PC-9 (cell line): Measurements from ENCODE around the gene SEMA5A. TPM values are rescaled to one million over a fixed set of nuclear protein-coding genes. Genes with fewer than 3 reads are reported as not detected.

Experiments
- BruUV-seq: library from RNA; stranded (reverse); fragments of 400-500 nt; replicated peaks from 2 replicates; lab custom pipeline; 2021; lab: Mats Ljungman, UMichigan
- CTCF ChIA-PET: fragments of 300-600 bp; sonication (Branson Sonifier 250); formaldehyde crosslinking; loops from one replicate; lab custom pipeline; 2022; ENCODE audit warnings: antibody characterized with exemption; lab: Charles Lee
- POLR2A ChIA-PET: fragments of 300-600 bp; sonication (Branson Sonifier 250); formaldehyde crosslinking; loops from one replicate; lab custom pipeline; 2022; ENCODE audit warnings: antibody characterized with exemption; ENCODE audit not compliant: unreplicated experiment; lab: Charles Lee
- DNase-seq, 2 experiments: peaks; one replicate each; pipeline versions ENCODE4 v3.0.0 to v3.0.0-alpha.2; 2015 to 2022; ENCODE audit warnings: mixed read lengths in 1 of 2
- H2AFZ ChIP-seq: fragments of 200-600 bp; sonication (generic); 2 replicates; pipeline ENCODE4 v1.8.1; 2017; ENCODE audit warnings: antibody characterized with exemption
- H3F3A ChIP-seq: fragments of 200-600 bp; sonication (generic); 2 replicates; pipeline ENCODE4 v1.8.1; 2017; ENCODE audit warnings: antibody characterized with exemption, mild to moderate bottlenecking, low read depth; ENCODE audit not compliant: insufficient read depth
- H3K27ac ChIP-seq: fragments of 200-600 bp; sonication (generic); 2 replicates; pipeline ENCODE4 v1.6.1; 2016; ENCODE audit warnings: mixed run types
- H3K27me3 ChIP-seq: fragments of 200-600 bp; sonication (generic); 2 replicates; pipeline ENCODE4 v1.6.1; 2016; ENCODE audit warnings: low read depth, mixed run types; ENCODE audit not compliant: insufficient read depth
- H3K36me3 ChIP-seq: fragments of 200-600 bp; sonication (generic); 2 replicates; pipeline ENCODE4 v1.6.1; 2016; ENCODE audit warnings: low read depth, mixed run types
- H3K4me1 ChIP-seq: fragments of 200-600 bp; sonication (generic); replicated peaks from 2 replicates; pipeline ENCODE4 v1.6.1; 2016; ENCODE audit warnings: mixed run types; ENCODE audit not compliant: insufficient read depth
- H3K4me2 ChIP-seq: fragments of 200-600 bp; sonication (generic); 2 replicates; pipeline ENCODE4 v1.6.1; 2017; ENCODE audit warnings: mixed run types
- H3K4me3 ChIP-seq: fragments of 200-600 bp; sonication (generic); 2 replicates; pipeline ENCODE4 v1.6.1; 2016; ENCODE audit warnings: mixed run types
- H3K79me2 ChIP-seq: fragments of 200-600 bp; sonication (generic); 2 replicates; pipeline ENCODE4 v1.6.1; 2017; ENCODE audit warnings: low read depth, mixed run types
- H3K9me2 ChIP-seq: fragments of 200-600 bp; sonication (generic); 2 replicates; pipeline ENCODE4 v1.8.1; 2017; ENCODE audit warnings: mild to moderate bottlenecking; ENCODE audit not compliant: insufficient read depth
- H3K9me3 ChIP-seq: fragments of 200-600 bp; sonication (generic); 2 replicates; pipeline ENCODE4 v1.8.1; 2016; ENCODE audit warnings: low read depth; ENCODE audit not compliant: insufficient read depth
- H4K20me1 ChIP-seq: fragments of 200-600 bp; sonication (generic); 2 replicates; pipeline ENCODE4 v1.8.1; 2017; ENCODE audit not compliant: insufficient read depth
- EZH2 ChIP-seq: fragments of 200-600 bp; sonication (generic); IDR thresholded peaks from 2 replicates; pipeline ENCODE4 v1.8.0; 2017; ENCODE audit warnings: antibody characterized with exemption, low read depth
- intact Hi-C: fragments of 100-400 bp; cut with micrococcal nuclease; formaldehyde crosslinking; loops from one replicate; pipeline ENCODE4 v1.10.0; 2022; ENCODE audit not compliant: unreplicated experiment
- total RNA-seq: library from RNA; stranded (reverse); gene quantifications from 2 replicates; pipeline ENCODE4 v1.2.3, GENCODE V29; 2021
- TF ChIP-seq, protein P1 (sequence below): fragments of 200-600 bp; sonication (generic); conservative IDR thresholded peaks from 2 replicates; pipeline ENCODE4 v1.6.1; 2017; ENCODE audit warnings: mixed run types, antibody characterized with exemption, mild to moderate bottlenecking, moderate library complexity

Gene SEMA5A
- total RNA-seq, 1 experiment from 2014 or later = not detected

DNA sequence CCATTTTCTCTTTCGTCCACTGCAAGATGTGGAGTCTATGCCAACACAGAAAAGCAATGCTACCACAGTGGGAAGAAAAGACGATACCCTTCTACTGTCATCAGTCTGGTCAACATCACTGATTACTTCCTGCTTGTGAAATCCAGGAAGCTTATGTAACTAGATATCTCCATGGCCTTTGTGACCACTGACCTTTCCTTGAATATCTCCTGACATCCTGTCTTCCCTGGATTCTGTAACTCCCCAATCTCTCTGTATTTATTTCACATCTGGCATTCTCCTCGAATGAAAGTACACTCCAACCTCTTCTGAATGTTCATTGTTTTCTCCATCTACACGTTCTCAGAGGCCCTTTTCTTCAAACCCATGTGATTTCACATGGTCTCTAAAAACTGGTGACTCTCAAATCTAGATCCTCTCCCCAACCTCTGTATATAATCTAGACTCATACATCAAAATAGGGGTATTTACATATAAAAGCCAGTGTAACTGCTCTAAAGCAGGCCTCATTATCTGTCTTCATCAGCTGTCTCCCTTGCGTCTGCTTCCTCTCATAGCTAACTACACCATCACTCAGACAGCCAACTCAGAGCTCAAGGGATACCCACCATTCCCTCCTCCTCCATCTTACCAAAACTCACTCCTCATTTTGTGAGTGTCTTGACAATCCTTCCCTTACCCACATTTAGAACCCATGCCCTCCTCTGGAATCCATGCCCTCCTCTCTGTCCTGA, 156.8 kb downstream of the SEMA5A start:
- H3K79me2 ChIP-seq = no peaks in the 10 kb centered on the region
- H3K4me2 ChIP-seq = no peak overlapping the region
- H3K9me3 ChIP-seq = no peaks in the 10 kb centered on the region; the same call in 1 of the 2 replicates
- TF ChIP-seq, protein P1, sequence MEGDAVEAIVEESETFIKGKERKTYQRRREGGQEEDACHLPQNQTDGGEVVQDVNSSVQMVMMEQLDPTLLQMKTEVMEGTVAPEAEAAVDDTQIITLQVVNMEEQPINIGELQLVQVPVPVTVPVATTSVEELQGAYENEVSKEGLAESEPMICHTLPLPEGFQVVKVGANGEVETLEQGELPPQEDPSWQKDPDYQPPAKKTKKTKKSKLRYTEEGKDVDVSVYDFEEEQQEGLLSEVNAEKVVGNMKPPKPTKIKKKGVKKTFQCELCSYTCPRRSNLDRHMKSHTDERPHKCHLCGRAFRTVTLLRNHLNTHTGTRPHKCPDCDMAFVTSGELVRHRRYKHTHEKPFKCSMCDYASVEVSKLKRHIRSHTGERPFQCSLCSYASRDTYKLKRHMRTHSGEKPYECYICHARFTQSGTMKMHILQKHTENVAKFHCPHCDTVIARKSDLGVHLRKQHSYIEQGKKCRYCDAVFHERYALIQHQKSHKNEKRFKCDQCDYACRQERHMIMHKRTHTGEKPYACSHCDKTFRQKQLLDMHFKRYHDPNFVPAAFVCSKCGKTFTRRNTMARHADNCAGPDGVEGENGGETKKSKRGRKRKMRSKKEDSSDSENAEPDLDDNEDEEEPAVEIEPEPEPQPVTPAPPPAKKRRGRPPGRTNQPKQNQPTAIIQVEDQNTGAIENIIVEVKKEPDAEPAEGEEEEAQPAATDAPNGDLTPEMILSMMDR = no peak
- no peak for TF ChIP-seq EZH2
- H4K20me1 ChIP-seq = no peaks in the 10 kb centered on the region
- H3F3A ChIP-seq = no peaks in the 10 kb centered on the region
- intact Hi-C loops = no loop called here
- no peak overlapping the region for H3K4me3 ChIP-seq
- CTCF ChIA-PET = interaction anchor here (0.6 kb wide), 1 partner anchor 69 kb away, joined by 3 read pairs; no protein-coding TSS in a partner anchor
- no peaks in the 10 kb centered on the region for H3K36me3 ChIP-seq
- no peaks in the 10 kb centered on the region for H3K4me1 ChIP-seq
- DNase-seq = no peak
- POLR2A ChIA-PET = no interaction called here
- H3K27me3 ChIP-seq = no peaks in the 10 kb centered on the region
- no peaks in the 10 kb centered on the region for H3K9me2 ChIP-seq
- H2AFZ ChIP-seq = no peak overlapping the region
- no peak overlapping the region for H3K27ac ChIP-seq
- no TSS peak for BruUV-seq

DNA sequence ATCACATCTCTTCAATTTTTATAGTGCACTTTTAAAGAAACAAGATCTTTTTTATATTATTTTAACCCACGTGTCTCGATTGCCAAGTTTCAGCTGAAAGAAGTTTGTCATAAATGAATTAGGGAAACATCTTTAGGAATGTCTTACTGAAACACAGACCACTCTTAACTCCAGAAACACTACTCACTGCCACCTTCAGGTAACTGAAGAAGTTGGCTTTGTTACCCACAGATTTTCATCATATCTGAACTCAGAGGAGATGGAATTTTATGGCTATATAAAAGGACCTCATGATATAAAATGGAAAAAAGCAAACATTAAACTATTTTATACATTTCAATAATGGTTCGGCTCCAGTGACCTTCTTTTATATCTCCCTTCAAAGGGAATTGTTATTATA, 158.0 kb downstream of the SEMA5A start:
- H3K4me1 ChIP-seq = no peaks in the 10 kb centered on the region
- H3K36me3 ChIP-seq = no peaks in the 10 kb centered on the region
- no peak overlapping the region for H3K4me2 ChIP-seq
- no peaks in the 10 kb centered on the region for H3K9me2 ChIP-seq
- no peaks in the 10 kb centered on the region for H4K20me1 ChIP-seq
- BruUV-seq = no TSS peak
- no peak for DNase-seq
- intact Hi-C loops = no loop called here
- no peaks in the 10 kb centered on the region; the same call in 1 of the 2 replicates for H3K9me3 ChIP-seq
- no peaks in the 10 kb centered on the region for H3K79me2 ChIP-seq
- no peaks in the 10 kb centered on the region for H3K27me3 ChIP-seq
- ChIA-PET POLR2A (no interaction called here), CTCF (no interaction called here)
- no peak overlapping the region for H3K27ac ChIP-seq
- no peak overlapping the region for H2AFZ ChIP-seq
- TF ChIP-seq, protein P1 = no peak; the same call in 1 of the 2 replicates
- no peak for TF ChIP-seq EZH2
- no peaks in the 10 kb centered on the region for H3F3A ChIP-seq
- no peak overlapping the region for H3K4me3 ChIP-seq

DNA sequence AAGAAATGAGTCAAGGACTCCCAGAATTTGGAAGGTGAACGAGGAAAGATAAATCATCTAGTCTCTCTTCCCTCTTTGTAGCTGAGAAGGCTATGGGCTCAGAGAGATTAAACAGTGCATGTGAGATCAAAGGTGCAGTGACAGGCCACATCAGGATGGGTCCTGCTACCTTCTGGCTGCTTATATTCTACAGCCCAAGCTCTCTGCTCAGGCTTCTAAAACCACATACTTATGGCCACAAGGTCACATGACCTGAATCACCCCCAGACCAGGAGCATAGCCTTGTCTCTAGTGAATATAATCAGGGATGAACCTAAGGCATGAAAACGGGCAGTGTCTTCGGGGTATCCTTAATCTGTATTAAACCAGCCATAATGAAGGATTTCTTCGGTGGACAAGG, 158.9 kb downstream of the SEMA5A start:
- H3F3A ChIP-seq = no peaks in the 10 kb centered on the region
- POLR2A ChIA-PET = no interaction called here
- no peak overlapping the region for H2AFZ ChIP-seq
- no peak overlapping the region for H3K27ac ChIP-seq
- H3K4me1 ChIP-seq = no peaks in the 10 kb centered on the region
- BruUV-seq = no TSS peak
- H3K4me3 ChIP-seq = no peak overlapping the region
- H3K79me2 ChIP-seq = no peaks in the 10 kb centered on the region
- no peak overlapping the region for H3K4me2 ChIP-seq
- CTCF ChIA-PET = no interaction called here
- intact Hi-C loops = no loop called here
- DNase-seq = no peak
- TF ChIP-seq, protein P1 = no peak
- TF ChIP-seq EZH2 = no peak
- no peaks in the 10 kb centered on the region for H4K20me1 ChIP-seq
- H3K27me3 ChIP-seq = no peaks in the 10 kb centered on the region
- H3K9me2 ChIP-seq = no peaks in the 10 kb centered on the region
- no peaks in the 10 kb centered on the region; the same call in 1 of the 2 replicates for H3K9me3 ChIP-seq
- no peaks in the 10 kb centered on the region for H3K36me3 ChIP-seq
